GM21367 (cell line): ENCODE measurements around the gene KCNH8.

Experiments used
- ATAC-seq: cut with Tn5 transposase; IDR thresholded peaks from one replicate; pipeline ENCODE4 v1.9.1; 2021; ENCODE audit not compliant: unreplicated experiment

Gene KCNH8

DNA sequence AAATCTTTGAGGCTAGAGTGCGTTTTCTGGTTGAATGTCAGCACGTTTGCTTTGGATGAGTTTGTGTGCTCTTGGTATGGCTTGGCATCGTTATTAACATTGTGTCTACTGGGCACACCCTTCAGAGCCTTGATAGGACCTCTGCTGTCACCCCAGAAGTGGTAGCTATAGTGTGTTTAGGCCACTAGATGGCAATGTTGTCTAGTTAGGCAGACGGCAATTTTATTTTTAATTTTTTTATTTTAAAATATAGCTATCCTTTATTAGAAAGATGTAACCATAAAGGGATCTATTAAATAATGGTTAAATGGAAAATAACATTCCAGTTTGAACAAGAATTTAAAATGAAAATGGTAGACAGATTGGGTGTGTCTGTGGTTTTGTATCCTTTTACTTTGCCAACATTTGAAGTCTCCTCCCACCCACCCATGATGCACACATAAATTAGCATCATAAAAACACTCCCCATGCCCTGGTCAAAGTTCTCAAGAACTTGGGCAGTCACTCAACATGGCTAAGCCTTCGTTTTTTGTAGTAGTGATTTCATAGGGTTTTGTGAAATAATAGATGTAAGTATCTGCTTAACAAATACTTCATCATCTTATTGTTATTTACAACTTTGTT, 200.7 kb downstream of the KCNH8 start:
- peak; percentile 72 for ATAC-seq

DNA sequence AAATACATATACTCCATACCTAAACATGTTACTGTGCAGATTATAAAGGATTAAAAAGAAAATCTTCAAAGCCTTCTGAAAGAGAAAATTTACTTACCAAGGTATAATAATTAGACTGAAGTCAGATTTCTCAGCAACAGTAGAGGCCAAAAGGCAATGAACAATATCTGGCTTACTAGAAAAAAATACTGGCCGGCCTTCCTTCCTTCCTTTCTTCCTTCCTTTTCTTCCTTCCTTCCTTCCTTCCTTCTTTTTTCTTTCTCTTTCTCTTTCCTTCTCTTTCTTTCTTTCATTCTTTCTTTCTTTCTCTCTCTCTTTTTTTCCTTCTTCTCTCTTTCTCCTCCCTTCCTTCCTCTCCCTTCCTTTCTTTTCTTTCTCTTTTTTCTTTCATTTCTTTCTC, 209.6 kb downstream of the KCNH8 start:
- ATAC-seq = no peak

DNA sequence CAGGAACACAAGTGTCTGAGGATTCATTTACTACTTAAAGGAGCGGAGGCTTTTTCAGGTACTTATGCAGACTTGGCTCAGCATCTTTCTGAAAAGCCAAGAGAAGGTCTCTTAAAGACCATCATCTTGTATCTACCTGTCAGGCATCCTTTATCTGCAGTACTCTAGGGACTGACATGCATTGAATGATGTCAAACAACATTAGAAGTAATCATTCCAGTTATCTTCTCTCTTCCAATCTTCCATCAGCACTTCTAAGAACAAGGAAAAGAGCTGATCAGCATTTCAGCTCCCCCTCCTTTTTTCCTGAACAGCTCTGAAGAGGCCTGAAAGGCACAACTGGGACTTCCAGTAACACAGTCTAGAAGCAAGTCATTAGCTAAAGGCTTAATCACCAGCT, 214.8 kb downstream of the KCNH8 start:
- ATAC-seq = no peak

DNA sequence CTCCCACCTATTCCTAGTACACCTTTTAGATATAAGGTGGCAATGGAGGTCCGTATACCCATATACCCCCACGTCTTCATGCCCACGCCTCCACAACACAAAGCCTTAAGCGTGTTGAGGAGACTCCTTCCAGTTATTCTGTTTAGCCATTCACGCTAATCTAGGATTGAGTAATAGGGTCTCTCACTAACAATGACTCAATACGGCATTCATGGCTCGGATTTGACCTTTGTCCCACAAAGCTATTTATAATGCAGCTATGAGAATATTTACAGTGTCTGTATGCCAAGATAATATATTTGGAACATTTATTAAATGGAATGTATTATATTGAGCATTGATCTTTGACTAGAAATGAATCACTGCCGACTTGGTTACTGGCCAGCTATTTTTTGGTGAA, 215.8 kb downstream of the KCNH8 start:
- no peak for ATAC-seq

DNA sequence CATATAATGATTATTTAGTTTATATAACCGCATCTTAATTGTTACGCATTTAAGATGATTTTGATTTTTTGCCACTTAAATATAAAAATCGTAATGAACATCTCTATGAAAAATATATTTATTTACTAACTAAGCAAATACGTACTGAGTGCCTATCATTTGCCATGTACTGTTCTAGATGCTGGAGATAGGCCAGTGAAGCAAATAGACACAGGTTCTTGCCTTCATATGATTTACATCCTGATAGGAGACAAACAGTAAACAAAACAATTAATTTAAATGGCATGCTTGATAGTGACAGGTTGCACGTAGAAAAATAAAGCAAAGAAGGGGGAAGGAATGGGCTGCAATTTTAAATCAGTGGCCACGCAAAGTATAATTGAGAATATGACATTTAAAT, 217.2 kb downstream of the KCNH8 start:
- ATAC-seq = no peak

DNA sequence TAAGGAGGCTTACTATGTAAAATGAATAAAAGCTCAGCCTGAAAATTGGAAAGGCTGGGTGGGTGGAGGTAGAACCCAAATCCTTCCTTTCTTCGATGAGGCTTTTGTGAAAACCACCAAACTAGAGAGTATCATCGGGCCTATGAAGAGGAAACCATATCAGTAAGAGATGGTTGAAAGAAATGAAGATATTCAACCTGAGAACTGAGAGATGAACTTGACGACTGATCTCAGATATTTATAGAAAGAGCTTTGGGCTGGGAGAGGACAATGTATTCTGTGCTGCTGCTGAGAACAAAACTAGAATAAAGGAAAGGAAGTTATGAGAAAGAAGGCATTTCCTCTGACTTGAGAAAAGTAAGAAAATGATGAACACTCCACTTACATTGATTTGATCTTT, 236.6 kb downstream of the KCNH8 start:
- no peak for ATAC-seq

DNA sequence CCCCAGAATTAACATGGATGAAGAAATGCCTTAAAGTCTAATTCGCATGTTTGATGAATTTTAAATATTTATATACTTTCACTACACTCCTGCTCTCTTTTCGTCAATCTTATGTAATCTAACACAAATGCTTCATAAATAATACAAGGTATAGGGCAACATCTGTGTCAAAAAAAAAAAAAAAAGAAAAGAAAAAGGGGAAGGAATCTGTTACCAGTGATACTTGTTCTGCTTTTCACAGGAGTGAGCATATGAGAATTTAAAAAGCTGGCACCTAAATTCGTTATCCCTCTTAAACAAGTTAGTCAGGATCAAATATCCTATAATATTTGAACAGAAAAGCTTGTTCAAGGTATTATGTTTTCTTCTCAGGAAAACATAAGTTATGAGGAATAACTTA, 243.8 kb downstream of the KCNH8 start:
- ATAC-seq = no peak

DNA sequence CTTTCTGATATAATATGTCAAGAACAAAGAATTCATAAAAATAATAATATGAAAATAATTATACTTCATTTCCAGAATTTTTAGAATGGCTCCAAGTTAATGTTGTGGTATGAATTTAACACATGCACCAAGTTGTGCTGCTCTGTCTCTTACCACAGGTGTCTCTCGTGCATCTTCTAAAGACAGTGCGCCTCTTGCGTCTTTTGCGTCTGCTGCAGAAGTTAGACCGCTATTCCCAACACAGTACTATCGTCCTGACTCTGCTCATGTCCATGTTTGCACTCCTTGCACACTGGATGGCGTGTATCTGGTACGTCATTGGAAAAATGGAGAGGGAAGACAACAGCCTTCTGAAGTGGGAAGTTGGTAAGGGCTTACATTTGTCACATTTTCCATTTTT, 246.6 kb downstream of the KCNH8 start:
- no peak for ATAC-seq

DNA sequence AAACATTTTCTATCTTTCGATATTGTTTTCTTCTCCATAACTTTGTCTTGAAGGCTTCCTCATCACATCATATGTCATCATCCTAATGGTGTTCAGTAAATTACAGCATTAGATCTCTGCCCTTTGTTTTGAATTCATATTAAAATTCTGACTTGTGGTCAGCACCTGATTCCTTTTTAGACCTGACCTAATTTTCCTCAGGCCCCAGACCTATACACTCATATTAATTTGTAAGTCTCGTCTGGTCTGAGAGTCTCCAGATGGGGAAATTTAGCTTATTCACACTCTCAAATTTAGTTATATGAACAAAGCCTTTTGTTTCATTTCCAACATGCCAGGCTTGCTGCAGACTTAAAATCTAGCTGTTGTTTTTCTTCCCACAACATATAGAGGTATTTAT, 248.4 kb downstream of the KCNH8 start:
- no peak for ATAC-seq

DNA sequence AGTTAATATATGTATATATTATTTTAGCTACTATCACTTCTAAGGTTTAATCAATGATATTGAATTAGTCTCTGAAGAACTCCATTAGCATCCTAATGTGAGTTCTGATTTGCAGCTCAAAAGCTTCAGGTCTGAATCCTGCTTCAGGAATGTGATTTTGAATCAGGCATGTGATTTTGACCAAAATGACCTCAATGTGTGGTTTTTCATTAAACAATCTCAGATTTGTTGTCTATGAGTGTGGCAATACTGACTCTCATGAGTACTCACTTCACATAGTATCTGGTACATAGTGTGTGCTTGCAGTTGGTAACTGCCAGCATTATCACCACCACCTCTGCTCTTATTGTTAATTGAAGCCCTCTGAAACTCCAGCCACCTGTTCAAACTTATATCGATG, 251.0 kb downstream of the KCNH8 start:
- no peak for ATAC-seq

DNA sequence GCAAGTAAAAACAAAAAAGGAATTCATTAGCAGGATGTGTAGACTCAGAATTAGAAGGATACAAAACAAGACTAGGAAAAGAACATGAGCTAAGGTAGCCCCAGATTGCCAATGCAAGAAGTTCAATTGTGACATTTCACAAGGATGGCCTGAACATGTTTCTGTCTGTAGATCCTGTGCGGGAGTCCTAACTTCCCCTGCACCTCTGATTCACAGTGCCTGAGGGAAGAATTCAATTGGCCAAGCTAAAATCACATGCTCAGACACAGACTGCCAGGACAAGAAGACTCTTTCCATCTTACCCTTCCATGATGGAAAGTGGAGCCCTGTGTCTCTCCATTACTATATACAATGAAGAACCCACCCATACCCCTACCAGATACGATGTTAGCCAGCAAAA, 251.5 kb downstream of the KCNH8 start:
- ATAC-seq = no peak

DNA sequence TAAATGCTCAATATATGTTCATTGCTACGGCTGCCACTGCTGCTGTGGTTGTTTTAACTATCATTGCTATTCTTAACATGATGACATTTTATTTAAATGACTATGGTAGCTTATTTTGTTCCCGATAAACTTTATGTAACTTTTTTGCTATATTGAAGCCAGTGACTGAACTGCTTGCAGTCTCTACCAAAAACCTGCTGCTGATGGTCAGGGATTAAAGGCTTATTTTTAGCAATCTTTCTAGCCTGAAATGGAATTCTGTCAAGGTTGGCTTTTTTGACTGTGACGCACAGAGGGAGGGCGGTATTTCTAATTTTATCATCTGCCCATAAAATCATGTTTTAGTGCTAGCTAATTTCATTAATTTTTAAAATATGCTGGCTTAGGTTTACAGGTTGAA, 271.8 kb downstream of the KCNH8 start:
- no peak for ATAC-seq

DNA sequence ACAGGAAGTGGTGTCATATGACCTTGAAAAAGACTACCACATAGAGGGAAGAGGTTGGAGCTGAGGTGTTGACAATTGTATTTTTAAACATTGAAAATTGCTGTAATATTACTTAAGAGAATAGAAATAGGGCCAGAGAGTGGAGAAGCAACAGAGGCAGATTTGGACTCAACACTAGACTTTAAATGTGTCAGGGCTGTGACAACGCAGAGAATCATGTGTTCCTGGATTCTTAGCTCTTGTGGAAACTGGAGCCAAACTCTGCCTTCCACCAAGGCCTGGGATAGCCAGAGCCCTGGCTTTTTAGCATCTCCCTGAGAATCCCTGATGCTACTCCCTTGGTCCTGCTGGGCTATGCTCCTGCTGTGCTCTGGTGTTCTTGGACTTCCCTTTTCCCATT, 277.5 kb downstream of the KCNH8 start:
- no peak for ATAC-seq

DNA sequence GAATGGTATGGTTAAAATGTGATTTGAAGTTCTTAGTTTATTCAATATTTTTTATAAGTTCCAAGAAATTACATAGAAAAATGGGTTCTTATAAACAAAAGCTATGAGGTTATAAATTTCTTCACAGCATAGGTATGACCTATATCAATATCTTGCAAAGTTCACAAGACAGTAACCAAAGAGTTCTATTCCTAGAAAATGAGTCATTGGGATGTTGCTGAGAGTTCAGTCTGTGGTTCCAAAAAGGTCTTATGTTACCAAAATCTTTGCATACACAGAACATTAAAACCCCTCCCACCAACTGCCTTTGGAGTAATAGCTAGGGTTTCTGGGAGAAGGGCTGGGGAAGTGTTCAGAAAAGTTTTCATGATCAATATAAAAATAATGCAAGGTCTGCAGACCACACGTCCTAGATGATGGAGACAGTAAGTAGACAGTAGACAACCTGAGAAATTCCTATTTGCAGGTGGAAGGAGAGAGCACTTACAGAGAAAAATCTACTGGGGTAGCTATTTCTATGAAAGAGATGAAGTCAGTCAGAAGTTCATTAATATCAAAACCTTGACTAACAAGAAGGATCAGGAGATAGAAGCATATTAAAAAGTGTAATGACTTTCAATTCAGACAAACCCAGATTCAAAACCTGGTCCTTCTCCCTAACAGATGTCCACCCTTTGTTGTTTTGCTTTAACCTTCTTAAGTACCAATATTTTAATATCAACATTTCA, 279.3 kb downstream of the KCNH8 start:
- no peak for ATAC-seq

DNA sequence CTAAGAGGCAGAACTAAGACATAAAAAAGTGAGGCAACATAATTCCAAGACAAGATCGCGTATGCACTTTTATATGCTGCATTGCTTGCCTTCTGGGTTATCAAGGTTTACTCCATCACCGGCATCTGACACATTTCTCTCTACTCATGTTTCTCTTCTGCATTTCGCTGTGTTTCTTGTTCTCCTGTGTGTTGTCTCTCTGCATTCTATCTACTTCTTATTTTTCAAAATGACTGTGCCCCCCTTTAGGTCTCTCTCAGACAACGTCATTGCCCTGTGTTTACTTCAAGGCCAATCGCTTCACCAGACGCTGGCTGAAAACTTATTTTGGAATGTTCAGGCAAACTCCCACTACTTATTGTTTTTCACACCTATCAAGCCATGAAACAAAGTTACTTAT, 280.4 kb downstream of the KCNH8 start:
- ATAC-seq = no peak

DNA sequence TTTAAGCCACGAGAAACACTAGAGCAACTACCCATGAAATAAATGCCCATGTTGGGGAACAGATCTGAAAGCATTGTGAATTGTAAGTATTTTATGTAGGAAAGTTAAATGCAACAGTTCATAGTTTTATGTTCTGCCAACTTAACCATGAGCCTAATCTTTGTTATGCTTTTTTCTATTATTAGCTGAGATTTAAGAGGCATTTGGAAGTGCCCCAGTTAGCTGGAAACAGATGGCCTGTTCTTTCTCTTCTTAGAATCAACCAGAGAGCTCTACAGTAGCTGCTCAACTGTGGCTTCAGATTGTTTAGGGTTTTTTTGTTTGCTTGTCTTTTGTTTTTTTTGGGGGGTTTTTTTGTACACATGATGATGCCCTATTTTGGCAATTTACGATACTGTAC, 284.4 kb downstream of the KCNH8 start:
- ATAC-seq = no peak

DNA sequence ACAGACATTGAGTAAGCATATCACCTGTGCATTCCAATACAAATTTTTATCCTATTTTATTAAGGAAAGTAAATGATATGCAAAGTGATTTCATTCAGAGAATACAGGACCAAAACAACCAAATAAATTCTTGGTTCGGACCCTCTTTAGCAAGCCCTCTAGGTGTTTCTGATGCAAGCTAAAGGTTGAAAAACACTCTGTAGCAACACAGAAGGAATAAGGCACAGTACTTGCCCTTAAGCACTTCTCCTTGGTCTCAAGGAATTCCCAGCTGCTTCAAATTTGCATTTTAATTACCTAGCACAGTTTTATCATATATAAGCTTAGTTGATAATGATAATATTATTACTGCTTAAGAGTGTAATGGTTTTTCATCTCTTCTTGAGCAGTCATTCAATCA, 288.4 kb downstream of the KCNH8 start:
- no peak for ATAC-seq

DNA sequence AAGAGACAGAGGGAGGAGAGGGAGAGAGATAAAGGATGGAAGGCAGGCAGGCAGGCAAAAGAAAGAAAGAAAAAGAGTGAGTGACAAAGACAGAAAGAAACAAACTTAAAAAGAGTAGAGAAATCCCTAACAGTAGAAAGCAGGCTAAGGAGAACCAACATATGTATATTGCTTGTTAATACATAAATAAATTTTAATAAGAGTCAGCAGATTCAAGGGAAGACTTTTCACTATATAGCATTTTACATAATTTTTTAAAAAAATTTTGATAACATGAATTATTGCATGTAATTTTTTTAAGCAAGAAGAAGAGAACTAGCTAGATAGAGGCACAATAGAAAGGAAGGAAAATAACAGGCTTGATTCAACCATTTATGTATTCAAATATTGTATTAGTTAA, 291.6 kb downstream of the KCNH8 start:
- no peak for ATAC-seq

DNA sequence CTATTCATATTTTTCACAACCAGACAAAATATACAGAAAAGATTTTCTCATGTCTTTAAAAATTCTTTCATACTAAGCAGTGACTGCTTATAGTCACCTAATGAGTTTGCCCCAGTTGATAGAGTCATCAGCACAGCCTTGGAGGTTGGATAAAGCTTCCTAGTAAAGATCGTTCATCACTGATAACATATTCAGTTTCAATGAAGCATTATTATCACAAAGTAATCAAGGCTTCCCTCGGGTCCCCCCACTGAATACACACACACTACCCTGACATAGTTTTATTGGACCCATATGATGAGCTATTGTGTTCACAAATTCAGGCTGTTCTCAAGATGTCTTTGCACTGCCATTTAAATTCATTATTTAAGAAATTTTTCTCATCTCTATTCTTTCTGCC, 297.8 kb downstream of the KCNH8 start:
- ATAC-seq = no peak

DNA sequence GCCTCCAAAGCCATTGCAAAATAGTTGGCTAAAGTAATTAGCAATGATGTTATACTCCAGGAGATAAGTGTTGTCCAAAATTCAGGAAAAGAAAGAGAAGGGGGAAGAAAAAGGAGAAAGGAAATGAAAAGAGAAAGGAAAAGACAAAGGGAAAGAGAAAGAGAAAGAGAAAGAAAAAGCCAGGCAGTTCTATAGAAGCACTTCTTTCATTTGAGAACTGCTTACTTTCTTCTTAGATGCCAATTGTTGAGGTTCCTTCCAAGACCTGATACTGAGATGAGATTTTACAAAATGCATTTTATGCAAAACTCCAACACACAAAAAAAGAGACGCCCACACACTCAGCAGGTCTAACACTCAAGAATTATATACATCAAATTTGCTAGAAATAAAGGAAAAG, 298.4 kb downstream of the KCNH8 start:
- ATAC-seq = no peak

DNA sequence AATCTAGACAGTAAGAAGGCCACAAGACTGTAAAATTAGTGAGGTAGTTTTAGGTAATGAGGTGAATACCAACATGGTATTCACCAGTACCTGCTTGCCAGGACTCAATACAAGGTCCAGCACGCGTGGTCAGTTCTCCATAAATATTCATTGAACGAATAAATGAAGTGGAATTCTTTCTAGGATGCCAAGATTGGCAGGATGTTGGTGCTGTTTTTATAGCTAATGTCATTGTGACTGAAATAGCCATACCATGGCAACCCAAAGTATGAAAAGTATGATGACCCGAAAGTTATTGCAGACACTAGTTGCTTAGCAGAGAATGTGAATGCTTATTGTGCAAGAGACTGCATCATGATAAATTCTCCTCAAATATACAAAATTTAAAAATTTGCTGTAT, 307.2 kb downstream of the KCNH8 start:
- ATAC-seq = no peak

DNA sequence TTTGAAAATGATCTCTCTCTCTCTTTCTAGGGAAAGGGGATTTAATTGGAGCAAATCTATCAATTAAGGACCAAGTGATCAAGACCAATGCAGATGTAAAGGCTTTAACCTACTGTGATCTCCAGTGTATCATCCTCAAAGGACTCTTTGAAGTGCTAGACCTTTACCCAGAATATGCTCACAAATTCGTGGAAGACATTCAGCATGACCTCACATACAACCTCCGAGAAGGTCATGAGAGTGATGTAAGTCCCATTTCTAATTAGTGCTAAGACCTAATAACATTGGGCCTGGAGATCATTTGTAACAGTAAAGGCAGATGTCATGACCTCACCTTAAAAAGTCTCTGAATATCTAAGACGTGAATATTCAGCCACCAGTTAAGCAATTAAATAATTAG, 308.4 kb downstream of the KCNH8 start:
- no peak for ATAC-seq

DNA sequence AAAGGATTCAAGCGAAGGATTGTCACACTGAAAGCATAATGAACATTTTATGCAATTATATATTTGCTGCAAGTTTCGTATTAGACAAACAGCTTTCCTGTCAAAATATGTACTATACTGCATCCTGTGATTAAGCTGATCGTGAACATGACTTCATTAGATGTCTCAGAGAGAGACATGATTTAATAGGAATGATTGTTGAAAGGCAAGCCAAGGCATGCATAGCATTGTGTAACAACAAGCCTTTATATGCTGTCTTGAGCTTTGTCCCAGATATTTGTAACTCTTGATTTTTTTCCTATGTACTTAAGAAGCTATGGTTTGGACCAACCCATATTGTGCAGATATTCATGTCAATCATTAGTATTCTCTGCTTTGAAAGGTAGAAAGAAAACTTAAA, 309.1 kb downstream of the KCNH8 start:
- no peak for ATAC-seq
